HepG2 (cell line): ENCODE data around the gene CUL4B. TPM values are rescaled to one million over a fixed set of nuclear protein-coding genes. Genes with fewer than 3 reads are reported as not detected.

Experiments
- CENPX ChIP-seq: sonication (generic); formaldehyde crosslinking; IDR thresholded peaks from 2 replicates; pipeline ENCODE4 v1.9.0; 2021; ENCODE audit warnings: mild to moderate bottlenecking, missing genetic modification reagents, moderate library complexity
- CHCHD3 ChIP-seq: sonication (generic); formaldehyde crosslinking; IDR thresholded peaks from 2 replicates; pipeline ENCODE4 v1.8.0; 2022; ENCODE audit warnings: mild to moderate bottlenecking, missing genetic modification reagents, moderate library complexity
- FOXK1 ChIP-seq: sonication (generic); formaldehyde crosslinking; IDR thresholded peaks from 2 replicates; pipeline ENCODE4 v1.4.0; 2020; ENCODE audit warnings: low read depth, missing genetic modification reagents, borderline replicate concordance
- KLF13 ChIP-seq: sonication (generic); formaldehyde crosslinking; IDR thresholded peaks from 2 replicates; pipeline ENCODE4 v1.4.0; 2020; ENCODE audit warnings: mild to moderate bottlenecking, missing genetic modification reagents
- MZF1 ChIP-seq: sonication (generic); formaldehyde crosslinking; IDR thresholded peaks from 2 replicates; pipeline ENCODE4 v1.8.1; 2023; ENCODE audit warnings: mild to moderate bottlenecking, missing genetic modification reagents, borderline replicate concordance
- REL ChIP-seq: sonication (generic); formaldehyde crosslinking; conservative IDR thresholded peaks from 2 replicates; pipeline ENCODE4 v1.8.0; 2022; ENCODE audit warnings: mild to moderate bottlenecking, missing genetic modification reagents, moderate library complexity
- SMAD3 ChIP-seq: sonication (generic); formaldehyde crosslinking; IDR thresholded peaks from 2 replicates; pipeline ENCODE4 v1.4.0; 2020; ENCODE audit warnings: missing genetic modification reagents
- SP4 ChIP-seq: sonication (generic); formaldehyde crosslinking; IDR thresholded peaks from 2 replicates; pipeline ENCODE4 v1.8.1; 2023; ENCODE audit warnings: mild to moderate bottlenecking, missing genetic modification reagents
- TAF15 ChIP-seq: fragments of 200-400 bp; formaldehyde crosslinking; IDR thresholded peaks from one replicate; pipeline ENCODE4 v1.6.1; 2018; ENCODE audit warnings: mild to moderate bottlenecking, low read depth, low read length; ENCODE audit not compliant: poor library complexity, severe bottlenecking
- TBP ChIP-seq: sonication (generic); formaldehyde crosslinking; IDR thresholded peaks from 2 replicates; pipeline ENCODE4 v1.5.0; 2020; ENCODE audit warnings: missing genetic modification reagents
- TIGD3 ChIP-seq: sonication (generic); formaldehyde crosslinking; IDR thresholded peaks from 2 replicates; pipeline ENCODE4 v1.5.1; 2020; ENCODE audit warnings: mild to moderate bottlenecking, missing genetic modification reagents, borderline replicate concordance
- ZBTB1 ChIP-seq: sonication (generic); formaldehyde crosslinking; IDR thresholded peaks from 2 replicates; pipeline ENCODE4 v1.4.0; 2020; ENCODE audit warnings: missing genetic modification reagents, borderline replicate concordance
- ZBTB14 ChIP-seq: sonication (generic); formaldehyde crosslinking; IDR thresholded peaks from 2 replicates; pipeline ENCODE4 v1.4.0; 2020; ENCODE audit warnings: missing genetic modification reagents
- ZNF18 ChIP-seq: sonication (generic); formaldehyde crosslinking; IDR thresholded peaks from 2 replicates; pipeline ENCODE4 v1.8.0; 2022; ENCODE audit warnings: mild to moderate bottlenecking, missing genetic modification reagents; ENCODE audit not compliant: insufficient replicate concordance
- ZNF205 ChIP-seq: IDR thresholded peaks from 2 replicates; pipeline ENCODE4 v1.6.1; 2018; ENCODE audit warnings: missing biosample characterization, missing genetic modification reagents
- ZNF232 ChIP-seq: sonication (generic); formaldehyde crosslinking; IDR thresholded peaks from 2 replicates; pipeline ENCODE4 v1.4.0; 2020; ENCODE audit warnings: missing genetic modification reagents, borderline replicate concordance
- ZNF660 ChIP-seq: sonication (generic); formaldehyde crosslinking; IDR thresholded peaks from 2 replicates; pipeline ENCODE4 v1.5.1; 2020; ENCODE audit warnings: mild to moderate bottlenecking, low read depth, missing genetic modification reagents, borderline replicate concordance
- ZSCAN22 ChIP-seq: sonication (generic); formaldehyde crosslinking; IDR thresholded peaks from 2 replicates; pipeline ENCODE4 v1.4.0; 2020; ENCODE audit warnings: mild to moderate bottlenecking, missing genetic modification reagents
- polyA plus RNA-seq, 8 experiments: library from polyadenylated mRNA; depleted of rRNA in 3 of 8; stranded (reverse) in 7 of 8; unstranded in 1 of 8; fragments of >200 nt; fragmentation: Illumina TruSeq in 4 of 8; extraction: Trizol in 4 of 8; gene quantifications; 2 replicates each; pipeline versions ENCODE4 v1.2.1 to v1.2.3, GENCODE V29; 2011 to 2016; ENCODE audit warnings: low read depth in 4 of 8, missing spikeins in 1 of 8, mixed read lengths in 1 of 8; ENCODE audit not compliant: insufficient read depth in 1 of 8
- total RNA-seq, 5 experiments: library from RNA; depleted of rRNA; stranded (reverse); fragments of >200 nt; fragmentation: Illumina TruSeq; extraction: Trizol; gene quantifications; 2 replicates each; pipeline ENCODE4 v1.2.3, GENCODE V29; 2016; ENCODE audit warnings: low read depth in 1 of 5
- TF ChIP-seq, protein P1 (sequence below): sonication (generic); formaldehyde crosslinking; IDR thresholded peaks from 2 replicates; pipeline ENCODE4 v1.5.1; 2020; ENCODE audit warnings: mild to moderate bottlenecking, moderate library complexity, missing genetic modification reagents
- TF ChIP-seq, protein P2 (sequence below): IDR thresholded peaks from 2 replicates; pipeline ENCODE4 v1.6.1; 2016; ENCODE audit warnings: missing genetic modification reagents, missing compliant biosample characterization
- TF ChIP-seq, protein P3 (sequence below): sonication (generic); formaldehyde crosslinking; IDR thresholded peaks from 2 replicates; pipeline ENCODE4 v1.4.0; 2020; ENCODE audit warnings: mild to moderate bottlenecking, low read depth, missing genetic modification reagents

The CUL4B gene
- total and polyA plus RNA-seq, 2 of the 13 experiments (the other 11 are each of a cell fraction or from before 2014, with no cell fraction given) = 21.6 to 28.5 TPM

DNA sequence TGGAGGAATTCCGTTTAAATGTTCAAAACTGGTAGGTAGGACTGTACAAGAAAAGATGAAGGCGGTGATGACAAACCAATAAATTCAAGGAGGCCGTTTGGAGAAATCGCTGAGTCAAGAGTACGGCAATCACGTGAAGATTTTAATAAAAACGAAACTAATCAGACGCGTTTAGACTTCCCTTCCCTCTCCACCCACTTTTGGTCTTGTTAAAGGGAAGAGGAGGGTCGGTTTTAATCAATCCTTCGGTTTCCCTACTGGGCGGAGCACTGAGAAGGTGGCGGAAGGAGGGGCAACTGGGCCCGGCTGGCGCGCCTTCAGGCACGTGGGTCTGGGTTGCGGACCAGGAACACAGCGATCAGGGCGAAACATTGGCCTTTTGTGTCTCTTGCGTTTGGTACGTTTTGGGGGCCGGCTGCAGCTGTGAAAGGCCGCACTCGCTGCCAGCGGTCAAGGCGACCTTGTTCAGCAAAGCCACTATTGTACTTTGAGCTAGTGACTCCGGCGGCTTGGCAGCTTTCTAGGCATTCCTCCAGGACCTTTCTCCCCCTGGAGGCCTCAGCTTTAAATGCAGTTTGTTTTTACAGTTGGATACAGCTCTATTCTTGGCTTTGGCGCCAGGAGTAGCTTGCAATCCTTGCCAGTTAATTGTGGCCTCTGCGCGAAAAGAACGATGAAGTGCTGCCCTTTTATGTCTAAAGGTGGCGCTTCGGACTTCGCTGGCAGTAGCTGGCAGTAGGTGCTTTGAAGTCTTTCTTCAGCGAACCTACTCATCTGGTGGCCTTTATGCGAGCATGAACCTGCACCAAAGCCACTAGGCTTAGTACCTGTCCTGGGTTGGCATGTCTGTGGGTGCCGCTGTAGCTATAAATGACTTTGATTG lies 74.9 kb downstream of the CUL4B start (continued):
- TF ChIP-seq ZNF232 (CRISPR knock-in tag) (no peak; the same call in 1 of the 2 replicates), KLF13 (no peak), ZBTB1 (CRISPR knock-in tag) (no peak), CHCHD3 (CRISPR knock-in tag) (no peak), SMAD3 (CRISPR knock-in tag) (no peak), SP4 (CRISPR knock-in tag) (peak; percentile 16; the same call in 1 of the 2 replicates), ZBTB14 (CRISPR knock-in tag) (no peak), TBP (CRISPR knock-in tag) (no peak), TAF15 (no peak), MZF1 (CRISPR knock-in tag) (no peak), ZSCAN22 (no peak), FOXK1 (CRISPR knock-in tag) (no peak), CENPX (CRISPR knock-in tag) (no peak), ZNF205 (no peak), REL (no peak), ZNF660 (CRISPR knock-in tag) (no peak), TIGD3 (no peak), ZNF18 (CRISPR knock-in tag) (no peak)
- TF ChIP-seq, protein P1, sequence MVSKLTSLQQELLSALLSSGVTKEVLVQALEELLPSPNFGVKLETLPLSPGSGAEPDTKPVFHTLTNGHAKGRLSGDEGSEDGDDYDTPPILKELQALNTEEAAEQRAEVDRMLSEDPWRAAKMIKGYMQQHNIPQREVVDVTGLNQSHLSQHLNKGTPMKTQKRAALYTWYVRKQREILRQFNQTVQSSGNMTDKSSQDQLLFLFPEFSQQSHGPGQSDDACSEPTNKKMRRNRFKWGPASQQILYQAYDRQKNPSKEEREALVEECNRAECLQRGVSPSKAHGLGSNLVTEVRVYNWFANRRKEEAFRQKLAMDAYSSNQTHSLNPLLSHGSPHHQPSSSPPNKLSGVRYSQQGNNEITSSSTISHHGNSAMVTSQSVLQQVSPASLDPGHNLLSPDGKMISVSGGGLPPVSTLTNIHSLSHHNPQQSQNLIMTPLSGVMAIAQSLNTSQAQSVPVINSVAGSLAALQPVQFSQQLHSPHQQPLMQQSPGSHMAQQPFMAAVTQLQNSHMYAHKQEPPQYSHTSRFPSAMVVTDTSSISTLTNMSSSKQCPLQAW = peak; percentile 27; the same call in 1 of the 2 replicates
- TF ChIP-seq, protein P2, sequence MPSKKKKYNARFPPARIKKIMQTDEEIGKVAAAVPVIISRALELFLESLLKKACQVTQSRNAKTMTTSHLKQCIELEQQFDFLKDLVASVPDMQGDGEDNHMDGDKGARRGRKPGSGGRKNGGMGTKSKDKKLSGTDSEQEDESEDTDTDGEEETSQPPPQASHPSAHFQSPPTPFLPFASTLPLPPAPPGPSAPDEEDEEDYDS = no peak
- TF ChIP-seq, protein P3, sequence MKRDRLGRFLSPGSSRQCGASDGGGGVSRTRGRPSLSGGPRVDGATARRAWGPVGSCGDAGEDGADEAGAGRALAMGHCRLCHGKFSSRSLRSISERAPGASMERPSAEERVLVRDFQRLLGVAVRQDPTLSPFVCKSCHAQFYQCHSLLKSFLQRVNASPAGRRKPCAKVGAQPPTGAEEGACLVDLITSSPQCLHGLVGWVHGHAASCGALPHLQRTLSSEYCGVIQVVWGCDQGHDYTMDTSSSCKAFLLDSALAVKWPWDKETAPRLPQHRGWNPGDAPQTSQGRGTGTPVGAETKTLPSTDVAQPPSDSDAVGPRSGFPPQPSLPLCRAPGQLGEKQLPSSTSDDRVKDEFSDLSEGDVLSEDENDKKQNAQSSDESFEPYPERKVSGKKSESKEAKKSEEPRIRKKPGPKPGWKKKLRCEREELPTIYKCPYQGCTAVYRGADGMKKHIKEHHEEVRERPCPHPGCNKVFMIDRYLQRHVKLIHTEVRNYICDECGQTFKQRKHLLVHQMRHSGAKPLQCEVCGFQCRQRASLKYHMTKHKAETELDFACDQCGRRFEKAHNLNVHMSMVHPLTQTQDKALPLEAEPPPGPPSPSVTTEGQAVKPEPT = no peak
